Loucy (cell line): ENCODE measurements around the gene TAGLN3.

Experiments used
- EZH2phosphoT487 ChIP-seq: fragments of 200-600 bp; IDR thresholded peaks from 2 replicates; pipeline ENCODE4 v1.6.1; 2018; ENCODE audit warnings: antibody characterized with exemption, mild to moderate bottlenecking, moderate library complexity, borderline replicate concordance
- TF ChIP-seq, protein P1 (sequence below): fragments of 200-600 bp; sonication (generic); conservative IDR thresholded peaks from 2 replicates; pipeline ENCODE4 v1.5.1; 2014; ENCODE audit warnings: mild to moderate bottlenecking, antibody characterized with exemption, low read length

DNA sequence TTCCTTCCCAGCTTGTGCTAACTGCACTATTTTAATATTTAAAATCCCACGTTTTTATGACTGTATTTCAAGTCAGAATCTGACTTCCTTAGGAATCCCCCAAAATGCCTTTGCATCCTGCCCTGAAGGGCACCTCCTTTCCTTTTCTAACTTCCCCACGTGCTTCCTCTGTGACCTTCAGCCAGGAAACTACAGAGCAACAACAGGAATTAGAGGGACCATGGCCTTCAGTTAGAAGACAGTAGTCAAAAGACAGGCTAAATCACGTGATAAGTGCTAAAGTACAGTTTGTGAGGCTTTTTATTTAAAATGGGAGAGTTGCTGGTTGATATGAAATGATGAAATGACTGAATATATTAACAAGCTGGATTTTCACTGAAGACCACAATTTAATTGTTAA is 31.7 kb upstream of the TAGLN3 start:
- TF ChIP-seq, protein P1, sequence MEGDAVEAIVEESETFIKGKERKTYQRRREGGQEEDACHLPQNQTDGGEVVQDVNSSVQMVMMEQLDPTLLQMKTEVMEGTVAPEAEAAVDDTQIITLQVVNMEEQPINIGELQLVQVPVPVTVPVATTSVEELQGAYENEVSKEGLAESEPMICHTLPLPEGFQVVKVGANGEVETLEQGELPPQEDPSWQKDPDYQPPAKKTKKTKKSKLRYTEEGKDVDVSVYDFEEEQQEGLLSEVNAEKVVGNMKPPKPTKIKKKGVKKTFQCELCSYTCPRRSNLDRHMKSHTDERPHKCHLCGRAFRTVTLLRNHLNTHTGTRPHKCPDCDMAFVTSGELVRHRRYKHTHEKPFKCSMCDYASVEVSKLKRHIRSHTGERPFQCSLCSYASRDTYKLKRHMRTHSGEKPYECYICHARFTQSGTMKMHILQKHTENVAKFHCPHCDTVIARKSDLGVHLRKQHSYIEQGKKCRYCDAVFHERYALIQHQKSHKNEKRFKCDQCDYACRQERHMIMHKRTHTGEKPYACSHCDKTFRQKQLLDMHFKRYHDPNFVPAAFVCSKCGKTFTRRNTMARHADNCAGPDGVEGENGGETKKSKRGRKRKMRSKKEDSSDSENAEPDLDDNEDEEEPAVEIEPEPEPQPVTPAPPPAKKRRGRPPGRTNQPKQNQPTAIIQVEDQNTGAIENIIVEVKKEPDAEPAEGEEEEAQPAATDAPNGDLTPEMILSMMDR, result no peak
- no peak for TF ChIP-seq EZH2phosphoT487
